Stimulated activated CD8-positive, alpha-beta memory T cell treated with anti-CD3 and anti-CD28 coated beads, Interleukin-4, amount 100 ng/mL, for 4 hours (primary cell): Measurements from ENCODE around the gene CDK17.
A peak's percentile ranks its signal among the peaks of the same experiment; 100 is the strongest.
"Not testable (repeated sequence)": the region's sequence is repeated elsewhere in the genome, so short reads cannot be mapped to it uniquely, and the experiment has no call there.

ENCODE experiments used
- DNase-seq, 2 donors: peaks; one replicate each; pipeline ENCODE4 v3.0.0-alpha.2; 2020; ENCODE audit warnings: low read depth in 2 of 2, low spot score in 1 of 2

The CDK17 gene

GRCh38 chr12:96419576-96420276, 19.5 kb upstream of the CDK17 start:
- DNase-seq, result no peak

- DNase-seq, result not testable (repeated sequence)
Measured at GRCh38 chr12:96417688-96418087, 17.4 kb upstream of the CDK17 start.

- DNase-seq, result no peak
Measured at GRCh38 chr12:96416033-96416799, 16.0 kb upstream of the CDK17 start.

GRCh38 chr12:96414637-96415036, 14.4 kb upstream of the CDK17 start:
- no peak for DNase-seq

- no peak for DNase-seq
Measured at GRCh38 chr12:96412431-96412830, 12.2 kb upstream of the CDK17 start.

GRCh38 chr12:96409731-96410130, 9.5 kb upstream of the CDK17 start:
- no peak for DNase-seq

- DNase-seq, result no peak
Measured at GRCh38 chr12:96408993-96409392, 8.8 kb upstream of the CDK17 start.

GRCh38 chr12:96407429-96408097, 7.3 kb upstream of the CDK17 start:
- not testable (repeated sequence) for DNase-seq

- DNase-seq, result no peak
Measured at GRCh38 chr12:96404696-96405095, 4.5 kb upstream of the CDK17 start.

- DNase-seq, result no peak
Measured at GRCh38 chr12:96403870-96404269, 3.6 kb upstream of the CDK17 start.

- not testable (repeated sequence) for DNase-seq
Measured at GRCh38 chr12:96402522-96402921, 2.3 kb upstream of the CDK17 start.

GRCh38 chr12:96402061-96402460, 1.8 kb upstream of the CDK17 start:
- DNase-seq, result no peak

- DNase-seq, result no peak
Measured at GRCh38 chr12:96401076-96401871, 1.0 kb upstream of the CDK17 start.

GRCh38 chr12:96400631-96401075, 414 bp upstream of the CDK17 start:
- no peak for DNase-seq

- peak; percentile 56 to 79 for DNase-seq
Measured at GRCh38 chr12:96399120-96399918, 920 bp downstream of the CDK17 start.

GRCh38 chr12:96398424-96399119, 1.7 kb downstream of the CDK17 start:
- DNase-seq, result no peak

GRCh38 chr12:96397756-96398423, 2.3 kb downstream of the CDK17 start:
- DNase-seq, result no peak

- DNase-seq, result no peak
Measured at GRCh38 chr12:96396914-96397313, 3.3 kb downstream of the CDK17 start.

- no peak for DNase-seq
Measured at GRCh38 chr12:96396209-96396608, 4.0 kb downstream of the CDK17 start.
